Chondrocyte (in vitro differentiated cells): ENCODE results near the gene SMAD9. TPM values are rescaled to one million over a fixed set of nuclear protein-coding genes. Genes with fewer than 3 reads are reported as not detected.

Experiments used
- DNase-seq: peaks from one replicate; pipeline ENCODE4 v3.0.0; 2021; ENCODE audit warnings: mixed read lengths, low spot score
- H3K27ac Mint-ChIP-seq: one replicate; pipeline ENCODE4 v1.8.0; 2021; ENCODE audit warnings: mild to moderate bottlenecking, moderate library complexity, mixed read lengths; ENCODE audit not compliant: unreplicated experiment
- H3K27me3 Mint-ChIP-seq: 2 replicates; pipeline ENCODE4 v1.8.0; 2021; ENCODE audit warnings: low read depth, mixed read lengths
- H3K36me3 Mint-ChIP-seq: 2 replicates; pipeline ENCODE4 v1.8.0; 2021; ENCODE audit warnings: low read depth, mixed read lengths
- H3K4me1 Mint-ChIP-seq: 2 replicates; pipeline ENCODE4 v1.8.0; 2021; ENCODE audit warnings: low read depth, mild to moderate bottlenecking, mixed read lengths
- H3K4me3 Mint-ChIP-seq: one replicate; pipeline ENCODE4 v1.8.0; 2021; ENCODE audit warnings: mild to moderate bottlenecking, moderate library complexity, mixed read lengths; ENCODE audit not compliant: unreplicated experiment
- H3K9me3 Mint-ChIP-seq: 2 replicates; pipeline ENCODE4 v1.8.0; 2021; ENCODE audit warnings: low read depth, mixed read lengths
- total RNA-seq: library from RNA; stranded (reverse); gene quantifications from 3 replicates; pipeline ENCODE4 v1.2.1, GENCODE V29; 2021
- TF ChIP-seq, protein P1 (sequence below): fragments of 200-600 bp; sonication (generic); IDR thresholded peaks from 2 replicates; pipeline ENCODE4 v1.5.0; 2021; ENCODE audit warnings: antibody characterized with exemption, mild to moderate bottlenecking, moderate library complexity

The SMAD9 gene
- total RNA-seq, 1 donor from 2014 or later = 8.9 TPM

DNA sequence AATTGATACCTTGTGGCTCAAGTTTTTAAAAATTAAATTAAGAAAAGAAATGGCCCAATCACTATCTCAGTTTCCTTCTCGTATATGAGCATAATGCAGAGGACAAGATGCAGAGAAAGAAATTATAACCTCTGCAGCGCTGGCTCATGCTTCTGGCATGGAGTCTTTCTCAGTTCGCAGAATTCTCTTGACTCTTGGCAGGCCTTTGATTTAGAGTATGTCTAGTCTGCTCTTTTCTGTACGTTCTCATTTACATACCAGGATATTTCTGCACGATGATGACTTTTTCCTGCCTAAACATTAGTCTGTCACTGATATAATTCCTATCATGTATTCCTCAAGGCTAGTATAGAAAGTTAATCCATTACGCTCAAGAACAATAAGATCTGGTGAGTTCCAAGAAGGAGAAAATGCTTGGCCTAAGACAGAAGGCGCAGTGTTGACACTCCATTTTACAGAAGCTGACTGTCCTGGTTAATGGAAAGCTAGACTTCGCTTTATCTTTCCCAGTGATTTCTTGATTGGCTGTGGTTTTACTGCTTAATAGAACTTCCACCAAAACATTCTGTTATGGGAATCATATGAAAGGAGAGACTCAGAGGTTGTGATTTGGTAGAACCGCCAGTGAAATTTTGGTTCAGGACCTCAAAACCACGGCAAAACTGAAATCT is 1.7 kb upstream of the SMAD9 start:
- Mint-ChIP-seq H3K27ac (no peak overlapping the region), H3K4me3 (no peak overlapping the region), H3K36me3 (no peaks in the 10 kb centered on the region), H3K9me3 (no peaks in the 10 kb centered on the region), H3K27me3 (no peaks in the 10 kb centered on the region), H3K4me1 (peaks cover 31% of the 10 kb centered on the region)
- DNase-seq = no peak
- TF ChIP-seq, protein P1, sequence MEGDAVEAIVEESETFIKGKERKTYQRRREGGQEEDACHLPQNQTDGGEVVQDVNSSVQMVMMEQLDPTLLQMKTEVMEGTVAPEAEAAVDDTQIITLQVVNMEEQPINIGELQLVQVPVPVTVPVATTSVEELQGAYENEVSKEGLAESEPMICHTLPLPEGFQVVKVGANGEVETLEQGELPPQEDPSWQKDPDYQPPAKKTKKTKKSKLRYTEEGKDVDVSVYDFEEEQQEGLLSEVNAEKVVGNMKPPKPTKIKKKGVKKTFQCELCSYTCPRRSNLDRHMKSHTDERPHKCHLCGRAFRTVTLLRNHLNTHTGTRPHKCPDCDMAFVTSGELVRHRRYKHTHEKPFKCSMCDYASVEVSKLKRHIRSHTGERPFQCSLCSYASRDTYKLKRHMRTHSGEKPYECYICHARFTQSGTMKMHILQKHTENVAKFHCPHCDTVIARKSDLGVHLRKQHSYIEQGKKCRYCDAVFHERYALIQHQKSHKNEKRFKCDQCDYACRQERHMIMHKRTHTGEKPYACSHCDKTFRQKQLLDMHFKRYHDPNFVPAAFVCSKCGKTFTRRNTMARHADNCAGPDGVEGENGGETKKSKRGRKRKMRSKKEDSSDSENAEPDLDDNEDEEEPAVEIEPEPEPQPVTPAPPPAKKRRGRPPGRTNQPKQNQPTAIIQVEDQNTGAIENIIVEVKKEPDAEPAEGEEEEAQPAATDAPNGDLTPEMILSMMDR = no peak

DNA sequence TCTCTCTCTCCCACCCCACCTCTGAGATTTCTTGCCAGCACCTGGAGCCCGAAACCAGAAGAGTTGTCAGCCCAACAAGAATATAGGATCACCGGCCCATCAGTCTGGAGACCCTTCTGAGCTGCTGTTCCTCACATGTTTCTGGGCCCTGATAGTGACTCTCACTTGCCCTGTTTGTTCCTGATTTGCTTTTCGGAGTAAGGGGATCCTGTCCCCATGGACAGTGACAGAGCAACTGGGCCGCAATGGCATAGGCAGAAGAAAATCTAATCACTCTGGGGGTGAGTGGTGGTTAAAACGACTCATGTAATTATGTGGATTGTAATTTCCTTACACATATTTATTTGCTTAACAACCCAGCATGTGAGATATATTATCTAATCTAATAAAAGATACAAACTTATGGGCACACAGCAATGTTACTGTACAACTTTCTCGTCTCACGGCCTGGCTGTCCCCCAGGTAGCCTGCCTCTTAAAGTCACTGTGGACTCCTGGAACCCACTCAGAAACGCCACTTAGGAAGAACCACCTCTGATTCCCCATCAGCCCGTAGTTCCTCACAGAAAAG is 663 bp upstream of the SMAD9 start:
- Mint-ChIP-seq H3K4me3 (peak overlapping the region; percentile 64), H3K4me1 (peaks cover 32% of the 10 kb centered on the region), H3K27ac (no peak overlapping the region), H3K27me3 (no peaks in the 10 kb centered on the region), H3K36me3 (no peaks in the 10 kb centered on the region), H3K9me3 (no peaks in the 10 kb centered on the region)
- TF ChIP-seq, protein P1 = no peak
- no peak for DNase-seq

DNA sequence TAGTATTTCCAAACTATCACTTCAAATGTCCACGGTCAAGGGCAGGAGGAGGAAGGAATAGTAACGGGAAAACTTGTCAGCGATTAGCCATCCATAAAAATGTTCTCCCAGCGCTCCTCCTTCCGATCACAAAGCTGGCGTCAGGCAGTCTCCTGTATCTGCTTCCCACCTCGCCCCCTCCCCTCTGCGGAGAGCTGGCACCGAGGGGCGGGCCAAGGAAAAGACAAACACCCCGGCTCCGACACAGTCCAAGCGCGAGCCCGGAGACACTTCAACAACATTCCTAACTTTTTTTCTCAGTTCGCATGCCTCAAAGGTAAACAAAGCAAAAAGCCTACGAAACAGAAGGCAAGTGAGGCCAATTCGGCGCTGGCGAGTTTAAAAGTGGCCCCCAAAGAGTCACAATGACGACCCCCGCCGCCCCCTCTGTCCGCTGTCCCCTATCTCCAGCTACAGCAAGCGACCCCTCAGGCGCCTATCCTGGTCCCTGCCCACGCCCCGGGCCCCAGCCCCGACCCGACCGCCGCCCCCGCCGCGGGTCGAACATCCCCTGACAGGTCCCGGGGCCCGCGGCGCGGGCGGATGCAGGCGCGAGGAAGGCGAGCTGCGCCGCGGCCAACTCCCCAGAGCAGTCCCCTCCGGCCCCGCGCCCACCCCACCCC is 736 bp downstream of the SMAD9 start:
- Mint-ChIP-seq H3K27me3 (no peaks in the 10 kb centered on the region), H3K4me3 (peak overlapping the region; percentile 92), H3K9me3 (no peaks in the 10 kb centered on the region), H3K27ac (peak overlapping the region; percentile 94), H3K4me1 (peaks cover 32% of the 10 kb centered on the region), H3K36me3 (no peaks in the 10 kb centered on the region)
- DNase-seq = no peak
- TF ChIP-seq, protein P1 = no peak

DNA sequence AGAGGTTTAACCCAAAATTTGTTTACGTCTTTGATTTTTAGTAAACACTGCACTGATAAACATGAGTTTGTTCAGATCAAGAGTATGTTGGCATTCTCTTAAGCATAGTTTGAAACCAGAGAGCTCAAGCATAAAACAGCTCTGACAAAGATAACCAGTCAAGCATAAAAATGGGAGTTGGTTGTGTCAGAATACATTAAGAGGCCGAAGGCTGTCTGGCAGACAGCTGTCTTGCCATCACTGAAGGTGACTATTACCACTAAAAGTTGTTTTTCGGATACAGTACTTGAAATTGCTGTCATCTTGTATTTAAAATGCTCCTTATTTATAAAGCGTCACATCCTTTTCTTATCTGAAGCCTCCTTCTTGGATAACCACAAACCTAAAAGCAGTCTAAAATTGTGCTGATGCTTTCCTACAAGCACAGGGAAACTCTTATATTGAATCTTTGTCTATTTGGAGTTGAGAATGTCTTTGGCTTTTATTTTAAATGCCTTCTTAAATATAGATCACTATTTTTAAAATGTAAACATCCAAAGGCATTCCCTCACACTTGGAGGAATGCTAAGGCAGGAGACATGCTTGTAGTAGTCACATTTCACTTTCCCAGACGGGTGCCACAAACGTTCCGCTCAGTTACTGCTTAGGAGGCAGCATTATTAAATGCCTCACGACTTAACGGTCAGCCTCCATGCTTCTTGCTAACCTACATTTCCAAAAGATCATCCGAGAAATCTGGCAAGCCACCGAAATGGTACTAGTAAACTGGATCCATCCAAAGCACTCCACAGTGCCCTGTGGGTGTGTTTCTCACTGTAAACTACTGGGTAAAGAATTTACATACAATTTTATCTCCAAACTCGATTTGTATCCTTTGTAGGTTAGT is 1.5 kb downstream of the SMAD9 start:
- Mint-ChIP-seq H3K27ac (peak overlapping the region; percentile 94), H3K4me1 (peaks cover 32% of the 10 kb centered on the region), H3K27me3 (no peaks in the 10 kb centered on the region), H3K4me3 (peak overlapping the region; percentile 92), H3K9me3 (no peaks in the 10 kb centered on the region), H3K36me3 (no peaks in the 10 kb centered on the region)
- no peak for DNase-seq
- TF ChIP-seq, protein P1 = no peak

DNA sequence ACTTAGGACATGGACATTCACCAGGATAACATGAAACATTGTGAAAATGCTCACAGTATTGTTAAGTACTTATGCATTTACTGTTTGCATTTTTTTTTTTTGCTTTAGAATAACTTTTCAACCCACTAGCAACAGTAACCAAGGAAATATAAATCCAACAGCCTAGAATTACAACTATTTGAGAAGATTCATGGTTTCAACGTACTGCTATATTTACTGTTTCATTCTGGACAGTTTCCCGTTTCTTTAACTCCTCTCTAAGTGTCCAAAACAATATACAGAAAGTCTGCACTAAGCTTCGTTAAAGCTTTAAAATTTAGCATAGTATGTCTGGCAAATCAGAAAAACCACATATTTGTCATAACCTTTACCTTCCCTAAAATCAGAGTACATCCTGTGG is 2.7 kb downstream of the SMAD9 start:
- H3K27me3 Mint-ChIP-seq = no peaks in the 10 kb centered on the region
- H3K9me3 Mint-ChIP-seq = no peaks in the 10 kb centered on the region
- no peak for DNase-seq
- H3K36me3 Mint-ChIP-seq = no peaks in the 10 kb centered on the region
- H3K4me3 Mint-ChIP-seq = no peak overlapping the region
- TF ChIP-seq, protein P1 = no peak
- peaks cover 32% of the 10 kb centered on the region for H3K4me1 Mint-ChIP-seq
- H3K27ac Mint-ChIP-seq = peak overlapping the region; percentile 41
